Activated CD8-positive, alpha-beta memory T cell treated with anti-CD3 and anti-CD28 coated beads, Interleukin-2, amount 10 ng/mL, durations not matched to agents 7 days and 5 days (primary cell): ENCODE data around the gene SCFD2. TPM values are rescaled to one million over a fixed set of nuclear protein-coding genes. Genes with fewer than 3 reads are reported as not detected.
"Not testable (repeated sequence)": the region's sequence is repeated elsewhere in the genome, so short reads cannot be mapped to it uniquely, and the experiment has no call there.

Experiments used
- ATAC-seq: fragments of 150-1000 bp; cut with Tn5 transposase; one replicate; pipeline ENCODE4 v1.10.0; 2021; ENCODE audit warnings: moderate library complexity
- CTCF ChIA-PET: fragments of 350-600 bp; sonication (Branson Sonifier 250); formaldehyde crosslinking; loops from one replicate; lab custom pipeline; 2021; ENCODE audit warnings: antibody characterized with exemption; lab: Charles Lee
- DNase-seq: peaks from one replicate; pipeline ENCODE4 v3.0.0-alpha.2; 2020
- H3K27ac Mint-ChIP-seq: one replicate; pipeline ENCODE4 v1.8.0; 2021; ENCODE audit warnings: mild to moderate bottlenecking, mixed read lengths
- H3K27me3 Mint-ChIP-seq: one replicate; pipeline ENCODE4 v1.8.0; 2021; ENCODE audit warnings: mixed read lengths
- H3K36me3 Mint-ChIP-seq: one replicate; pipeline ENCODE4 v1.8.0; 2021; ENCODE audit warnings: mild to moderate bottlenecking, mixed read lengths
- H3K4me1 Mint-ChIP-seq: one replicate; pipeline ENCODE4 v1.8.0; 2021; ENCODE audit warnings: mixed read lengths
- H3K4me3 Mint-ChIP-seq: one replicate; pipeline ENCODE4 v1.8.0; 2021; ENCODE audit warnings: mild to moderate bottlenecking, moderate library complexity, mixed read lengths
- H3K9me3 Mint-ChIP-seq: one replicate; pipeline ENCODE4 v1.8.0; 2022; ENCODE audit warnings: low read depth, mixed read lengths
- total RNA-seq, 2 experiments: library from RNA; stranded (reverse); gene quantifications; one replicate each; pipeline ENCODE4 v1.2.3, GENCODE V29; 2021

The SCFD2 gene
- total RNA-seq, 2 experiments from 2014 or later: 28.3 to 30.9 TPM

GRCh38 chr4:52843958-52844357 is 521.9 kb downstream of the SCFD2 start:
- DNase-seq: no peak
- H3K27ac Mint-ChIP-seq: no peak overlapping the region
- no peaks in the 10 kb centered on the region for H3K9me3 Mint-ChIP-seq
- ATAC-seq: no peak
- peaks cover 4% of the 10 kb centered on the region for H3K27me3 Mint-ChIP-seq
- no peaks in the 10 kb centered on the region for H3K4me1 Mint-ChIP-seq
- H3K4me3 Mint-ChIP-seq: no peak overlapping the region
- CTCF ChIA-PET: no interaction called here
- no peaks in the 10 kb centered on the region for H3K36me3 Mint-ChIP-seq

GRCh38 chr4:52843351-52843750 is 522.5 kb downstream of the SCFD2 start:
- Mint-ChIP-seq H3K36me3 (no peaks in the 10 kb centered on the region), H3K4me3 (no peak overlapping the region), H3K9me3 (no peaks in the 10 kb centered on the region), H3K4me1 (no peaks in the 10 kb centered on the region), H3K27ac (no peak overlapping the region), H3K27me3 (peaks cover 4% of the 10 kb centered on the region)
- DNase-seq (no peak), ATAC-seq (no peak)
- CTCF ChIA-PET: no interaction called here

- H3K27ac Mint-ChIP-seq: no peak overlapping the region
- CTCF ChIA-PET: no interaction called here
- ATAC-seq: no peak
Observed at GRCh38 chr4:52842792-52843191, 523.1 kb downstream of the SCFD2 start.

GRCh38 chr4:52841682-52842456 is 524.0 kb downstream of the SCFD2 start:
- Mint-ChIP-seq H3K27me3 (peaks cover 4% of the 10 kb centered on the region), H3K27ac (no peak overlapping the region), H3K36me3 (no peaks in the 10 kb centered on the region), H3K4me3 (no peak overlapping the region), H3K9me3 (no peaks in the 10 kb centered on the region), H3K4me1 (no peaks in the 10 kb centered on the region)
- CTCF ChIA-PET: no interaction called here
- no peak for ATAC-seq
- DNase-seq: no peak

More at GRCh38 chr4:52842792-52843191, 523.1 kb downstream of the SCFD2 start:
- Mint-ChIP-seq H3K36me3 (no peaks in the 10 kb centered on the region), H3K4me3 (no peak overlapping the region), H3K9me3 (no peaks in the 10 kb centered on the region), H3K27me3 (peaks cover 4% of the 10 kb centered on the region), H3K4me1 (no peaks in the 10 kb centered on the region)
- DNase-seq: no peak

- DNase-seq (no peak), ATAC-seq (no peak)
- no peak overlapping the region for H3K4me3 Mint-ChIP-seq
- peaks cover 4% of the 10 kb centered on the region for H3K27me3 Mint-ChIP-seq
- CTCF ChIA-PET: no interaction called here
- H3K9me3 Mint-ChIP-seq: no peaks in the 10 kb centered on the region
- no peak overlapping the region for H3K27ac Mint-ChIP-seq
- H3K36me3 Mint-ChIP-seq: no peaks in the 10 kb centered on the region
- H3K4me1 Mint-ChIP-seq: no peaks in the 10 kb centered on the region
Observed at GRCh38 chr4:52840531-52841370, 525.1 kb downstream of the SCFD2 start.

- Mint-ChIP-seq H3K4me3 (no peak overlapping the region), H3K4me1 (no peaks in the 10 kb centered on the region), H3K36me3 (no peaks in the 10 kb centered on the region), H3K27ac (no peak overlapping the region), H3K27me3 (peaks cover 4% of the 10 kb centered on the region), H3K9me3 (no peaks in the 10 kb centered on the region)
- DNase-seq (no peak), ATAC-seq (no peak)
- CTCF ChIA-PET: no interaction called here
Observed at GRCh38 chr4:52838729-52839586, 526.9 kb downstream of the SCFD2 start.

- Mint-ChIP-seq H3K4me1 (no peaks in the 10 kb centered on the region), H3K27me3 (peaks cover 4% of the 10 kb centered on the region), H3K36me3 (no peaks in the 10 kb centered on the region), H3K9me3 (no peaks in the 10 kb centered on the region), H3K27ac (no peak overlapping the region), H3K4me3 (no peak overlapping the region)
- no peak for ATAC-seq
- DNase-seq: no peak
- CTCF ChIA-PET: no interaction called here
Observed at GRCh38 chr4:52837716-52838558, 527.9 kb downstream of the SCFD2 start.

- Mint-ChIP-seq H3K36me3 (no peaks in the 10 kb centered on the region), H3K9me3 (no peaks in the 10 kb centered on the region), H3K27me3 (peaks cover 6% of the 10 kb centered on the region), H3K4me3 (no peak overlapping the region), H3K4me1 (no peaks in the 10 kb centered on the region), H3K27ac (no peak overlapping the region)
- DNase-seq (no peak), ATAC-seq (no peak)
- CTCF ChIA-PET: no interaction called here
Observed at GRCh38 chr4:52836678-52837077, 529.2 kb downstream of the SCFD2 start.

- DNase-seq (no peak), ATAC-seq (no peak)
- Mint-ChIP-seq H3K27ac (no peak overlapping the region), H3K4me1 (no peaks in the 10 kb centered on the region), H3K4me3 (no peak overlapping the region), H3K36me3 (no peaks in the 10 kb centered on the region), H3K27me3 (peaks cover 6% of the 10 kb centered on the region), H3K9me3 (no peaks in the 10 kb centered on the region)
- CTCF ChIA-PET: no interaction called here
Observed at GRCh38 chr4:52836120-52836519, 529.7 kb downstream of the SCFD2 start.

- H3K9me3 Mint-ChIP-seq, H3K4me3 Mint-ChIP-seq, CTCF ChIA-PET, H3K27me3 Mint-ChIP-seq, ATAC-seq, H3K27ac Mint-ChIP-seq, H3K4me1 Mint-ChIP-seq, DNase-seq, H3K36me3 Mint-ChIP-seq: not testable (repeated sequence)
Observed at GRCh38 chr4:52834641-52835456, 531.0 kb downstream of the SCFD2 start.

GRCh38 chr4:52833941-52834525 is 531.8 kb downstream of the SCFD2 start:
- Mint-ChIP-seq H3K4me3 (no peak overlapping the region), H3K27ac (no peak overlapping the region), H3K9me3 (no peaks in the 10 kb centered on the region), H3K27me3 (peaks cover 2% of the 10 kb centered on the region), H3K36me3 (no peaks in the 10 kb centered on the region), H3K4me1 (no peaks in the 10 kb centered on the region)
- DNase-seq (no peak), ATAC-seq (no peak)
- CTCF ChIA-PET: no interaction called here
